Thyroid gland (tissue), 4 donors: Measurements from ENCODE around the gene CUTC.

Experiments
- POLR2A ChIP-seq, 2 donors: fragments of 450-650 bp; IDR thresholded peaks; one replicate each; pipeline ENCODE4 v1.6.1; 2017; ENCODE audit warnings: antibody characterized with exemption in 2 of 2, mild to moderate bottlenecking in 2 of 2, moderate library complexity in 1 of 2
- TF ChIP-seq, protein P1 (sequence below), 6 experiments: fragments of 200-600 bp in 3 of 6; fragments of 450-650 bp in 3 of 6; sonication (generic) in 3 of 6; IDR thresholded peaks; one replicate each; pipeline ENCODE4 v1.5.1; 2016 to 2019; ENCODE audit warnings: antibody characterized with exemption in 6 of 6, mild to moderate bottlenecking in 2 of 6, inconsistent platforms in 1 of 6, moderate library complexity in 1 of 6

DNA sequence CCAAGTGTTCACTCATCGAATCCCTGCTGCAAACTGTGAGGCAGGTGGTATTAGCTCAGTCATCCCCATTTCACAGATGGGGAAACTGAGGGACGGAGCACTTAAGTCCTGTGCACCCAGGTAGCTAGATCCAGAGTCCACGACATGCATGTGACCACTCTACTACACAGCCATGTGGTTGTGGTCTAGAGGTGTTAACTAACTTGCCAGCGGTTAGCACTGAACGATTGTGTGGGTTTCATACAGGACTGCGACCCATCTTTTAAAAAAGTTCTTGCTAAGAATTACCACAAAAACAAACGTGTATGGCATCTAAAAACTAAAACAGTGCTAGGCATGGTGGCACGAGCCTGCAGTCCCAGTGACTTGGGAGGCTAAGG lies 34.3 kb downstream of the CUTC start:
- TF ChIP-seq, protein P1, sequence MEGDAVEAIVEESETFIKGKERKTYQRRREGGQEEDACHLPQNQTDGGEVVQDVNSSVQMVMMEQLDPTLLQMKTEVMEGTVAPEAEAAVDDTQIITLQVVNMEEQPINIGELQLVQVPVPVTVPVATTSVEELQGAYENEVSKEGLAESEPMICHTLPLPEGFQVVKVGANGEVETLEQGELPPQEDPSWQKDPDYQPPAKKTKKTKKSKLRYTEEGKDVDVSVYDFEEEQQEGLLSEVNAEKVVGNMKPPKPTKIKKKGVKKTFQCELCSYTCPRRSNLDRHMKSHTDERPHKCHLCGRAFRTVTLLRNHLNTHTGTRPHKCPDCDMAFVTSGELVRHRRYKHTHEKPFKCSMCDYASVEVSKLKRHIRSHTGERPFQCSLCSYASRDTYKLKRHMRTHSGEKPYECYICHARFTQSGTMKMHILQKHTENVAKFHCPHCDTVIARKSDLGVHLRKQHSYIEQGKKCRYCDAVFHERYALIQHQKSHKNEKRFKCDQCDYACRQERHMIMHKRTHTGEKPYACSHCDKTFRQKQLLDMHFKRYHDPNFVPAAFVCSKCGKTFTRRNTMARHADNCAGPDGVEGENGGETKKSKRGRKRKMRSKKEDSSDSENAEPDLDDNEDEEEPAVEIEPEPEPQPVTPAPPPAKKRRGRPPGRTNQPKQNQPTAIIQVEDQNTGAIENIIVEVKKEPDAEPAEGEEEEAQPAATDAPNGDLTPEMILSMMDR (IDR thresholded peaks at IDR 0.05), result no peak
- TF ChIP-seq POLR2A (IDR thresholded peaks at IDR 0.05), result no peak
